ENCODE data around the gene COPB1. TPM values are rescaled to one million over a fixed set of nuclear protein-coding genes. Genes with fewer than 3 reads are reported as not detected.

The COPB1 gene
- total and polyA plus RNA-seq, 4 donors: 32.1 to 140 (median 74.5) TPM

DNA sequence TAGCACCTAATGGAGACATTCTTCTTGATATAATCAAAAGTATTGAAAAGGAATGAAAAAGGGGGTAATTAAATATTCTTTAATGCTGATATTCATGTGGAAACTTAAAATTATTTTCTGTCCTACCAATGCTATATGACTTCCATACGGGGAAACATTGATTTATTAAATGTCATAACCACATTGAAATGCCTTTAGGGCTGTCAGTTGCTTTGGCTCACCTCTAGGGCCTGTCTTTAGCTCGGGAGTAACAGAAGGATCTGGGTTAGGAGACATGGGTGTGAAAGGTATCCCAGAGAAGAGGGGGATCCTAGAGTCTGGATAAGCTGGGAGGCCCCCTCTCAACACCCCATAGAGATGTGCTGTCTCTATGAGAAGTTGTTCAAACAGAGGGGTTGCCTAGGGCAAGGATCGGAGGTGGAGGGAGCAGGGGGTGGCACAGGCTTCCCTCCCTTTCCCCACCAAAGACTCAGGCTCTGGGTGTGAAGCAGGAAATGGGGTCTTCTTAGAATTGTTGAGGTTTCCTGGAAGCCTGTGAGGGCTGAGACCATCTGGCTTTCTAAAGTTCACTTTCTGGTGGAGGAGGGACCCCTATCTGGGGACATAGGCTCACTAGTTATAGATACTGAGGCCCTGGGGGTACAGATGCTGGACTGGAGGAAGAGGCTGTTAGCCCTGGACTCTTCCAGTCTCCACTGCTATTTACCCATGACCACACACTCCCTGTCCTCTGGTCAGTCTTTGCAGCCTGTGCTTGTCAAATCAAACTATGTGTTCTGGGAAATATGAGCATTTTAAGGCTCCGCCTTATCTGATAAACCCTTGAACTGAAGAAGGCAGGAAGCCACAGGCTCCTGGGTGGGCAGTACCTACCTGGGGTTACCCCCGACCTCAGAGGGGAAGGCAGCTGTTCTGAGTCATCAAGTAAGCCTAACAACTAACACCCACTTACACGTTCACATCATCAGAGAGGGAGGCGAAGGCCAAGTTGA lies 84.8 kb downstream of the COPB1 start:
- H3K27ac ChIP-seq (ENCODE audit: low read depth in 1 of 2, low read length in 2 of 2): no peak overlapping the region
- TF ChIP-seq MAX (IDR thresholded peaks at IDR 0.05): no peak
- TF ChIP-seq RXRA (IDR thresholded peaks at IDR 0.05): no peak
- TF ChIP-seq TAF1 (conservative IDR thresholded peaks at IDR 0.05): no peak
- TF ChIP-seq, protein P1, sequence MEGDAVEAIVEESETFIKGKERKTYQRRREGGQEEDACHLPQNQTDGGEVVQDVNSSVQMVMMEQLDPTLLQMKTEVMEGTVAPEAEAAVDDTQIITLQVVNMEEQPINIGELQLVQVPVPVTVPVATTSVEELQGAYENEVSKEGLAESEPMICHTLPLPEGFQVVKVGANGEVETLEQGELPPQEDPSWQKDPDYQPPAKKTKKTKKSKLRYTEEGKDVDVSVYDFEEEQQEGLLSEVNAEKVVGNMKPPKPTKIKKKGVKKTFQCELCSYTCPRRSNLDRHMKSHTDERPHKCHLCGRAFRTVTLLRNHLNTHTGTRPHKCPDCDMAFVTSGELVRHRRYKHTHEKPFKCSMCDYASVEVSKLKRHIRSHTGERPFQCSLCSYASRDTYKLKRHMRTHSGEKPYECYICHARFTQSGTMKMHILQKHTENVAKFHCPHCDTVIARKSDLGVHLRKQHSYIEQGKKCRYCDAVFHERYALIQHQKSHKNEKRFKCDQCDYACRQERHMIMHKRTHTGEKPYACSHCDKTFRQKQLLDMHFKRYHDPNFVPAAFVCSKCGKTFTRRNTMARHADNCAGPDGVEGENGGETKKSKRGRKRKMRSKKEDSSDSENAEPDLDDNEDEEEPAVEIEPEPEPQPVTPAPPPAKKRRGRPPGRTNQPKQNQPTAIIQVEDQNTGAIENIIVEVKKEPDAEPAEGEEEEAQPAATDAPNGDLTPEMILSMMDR (IDR thresholded peaks at IDR 0.05; ENCODE audit: low read depth, low read length, missing input control): no peak
- TF ChIP-seq FOXA1 (IDR thresholded peaks at IDR 0.05): no peak
- no peak for TF ChIP-seq REST (IDR thresholded peaks at IDR 0.05)
- no peaks in the 10 kb centered on the region for H3K9me3 ChIP-seq (ENCODE audit: control insufficient read depth in 4 of 4, low read length in 3 of 4)
- no peaks in the 10 kb centered on the region for H3K4me1 ChIP-seq (ENCODE audit: control insufficient read depth in 4 of 4, insufficient read depth in 4 of 4, low read length in 3 of 4)
- no peaks in the 10 kb centered on the region for H3K27me3 ChIP-seq (ENCODE audit: control insufficient read depth in 4 of 4, insufficient read depth in 4 of 4, low read length in 3 of 4)
- DNase-seq (ENCODE audit: low spot score): no peak
- no peak overlapping the region for H3K4me3 ChIP-seq (ENCODE audit: low read depth in 1 of 3, low read length in 3 of 3)
- WGBS: 64% methylated on average over 7 of the region's 7 CpGs
- no peak overlapping the region for H3K9ac ChIP-seq (ENCODE audit: low read depth in 1 of 2, low read length in 2 of 2)
- H3K36me3 ChIP-seq (ENCODE audit: control insufficient read depth in 4 of 4, insufficient read depth in 3 of 4, low read depth in 1 of 4, low read length in 3 of 4): no peaks in the 10 kb centered on the region

- H3K9me3 ChIP-seq (ENCODE audit: control insufficient read depth in 4 of 4, low read length in 3 of 4): no peaks in the 10 kb centered on the region
- no peaks in the 10 kb centered on the region for H3K4me1 ChIP-seq (ENCODE audit: control insufficient read depth in 4 of 4, insufficient read depth in 4 of 4, low read length in 3 of 4)
- WGBS: 92% methylated on average over 4 of the region's 4 CpGs
- H3K9ac ChIP-seq (ENCODE audit: low read depth in 1 of 2, low read length in 2 of 2): no peak overlapping the region
- TF ChIP-seq ATF3 (IDR thresholded peaks at IDR 0.05) (no peak), JUND (IDR thresholded peaks at IDR 0.05) (no peak), REST (IDR thresholded peaks at IDR 0.05) (no peak), RAD21 (IDR thresholded peaks at IDR 0.05) (peak; percentile 9)
- TF ChIP-seq, protein P1 (IDR thresholded peaks at IDR 0.05; ENCODE audit: low read depth, low read length, missing input control): peak; percentile 10
- DNase-seq (ENCODE audit: low spot score): no peak
- H3K36me3 ChIP-seq (ENCODE audit: control insufficient read depth in 4 of 4, insufficient read depth in 3 of 4, low read depth in 1 of 4, low read length in 3 of 4): no peaks in the 10 kb centered on the region
- H3K4me3 ChIP-seq (ENCODE audit: low read depth in 1 of 3, low read length in 3 of 3): no peak overlapping the region
- no peaks in the 10 kb centered on the region for H3K27me3 ChIP-seq (ENCODE audit: control insufficient read depth in 4 of 4, insufficient read depth in 4 of 4, low read length in 3 of 4)
- no peak overlapping the region for H3K27ac ChIP-seq (ENCODE audit: low read depth in 1 of 2, low read length in 2 of 2)
These were observed 86.1 kb downstream of the COPB1 start for GRCh38 chr11:14413307-14414069.
